ENCODE results near the gene NUDT13. TPM values are rescaled to one million over a fixed set of nuclear protein-coding genes. Genes with fewer than 3 reads are reported as not detected.

Gene NUDT13
- total and polyA plus RNA-seq, 2 of the 8 experiments (the other 6 are each of a cell fraction or from before 2014, with no cell fraction given): 1.5 to 1.9 TPM

DNA sequence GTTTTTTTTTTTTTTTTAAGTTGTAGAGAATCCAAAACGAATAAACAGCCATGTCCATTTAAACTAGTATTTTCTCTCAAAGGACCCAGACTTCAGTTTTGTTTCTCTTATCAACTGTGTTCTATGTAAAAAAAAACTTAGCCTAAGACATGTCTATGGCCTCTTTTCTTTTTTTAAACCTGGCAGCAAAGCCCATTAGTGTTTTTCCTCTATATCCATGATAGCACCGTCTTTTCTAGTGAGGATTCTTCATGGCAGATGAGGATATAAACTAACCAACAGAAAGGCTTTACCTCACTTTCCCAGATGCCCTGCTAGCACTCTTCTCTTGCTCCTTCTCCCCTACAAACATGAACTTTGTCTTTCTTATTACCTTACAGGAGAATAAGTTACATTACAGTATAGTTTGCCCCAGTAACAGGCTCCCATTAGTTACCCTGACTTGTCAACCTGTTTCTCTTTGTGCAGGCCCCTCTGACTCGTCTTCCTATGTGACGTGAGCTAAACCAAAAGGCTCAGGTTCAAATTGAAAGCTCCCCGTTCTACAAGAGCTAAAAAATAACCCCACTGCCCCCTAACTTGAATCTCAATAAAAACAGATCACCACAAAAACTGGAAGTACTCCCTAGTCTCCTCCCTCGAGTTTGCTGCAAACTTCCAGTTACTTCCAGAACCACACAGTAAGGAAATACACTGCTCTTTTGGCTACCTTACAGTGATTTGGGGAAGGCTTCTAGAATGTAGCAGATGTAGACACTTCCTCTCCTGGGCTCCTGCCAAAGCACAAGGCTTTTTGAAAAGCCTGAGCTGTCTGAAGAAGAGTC lies 33.7 kb upstream of the NUDT13 start:
- H3K4me3 ChIP-seq (ENCODE audit: extremely low read depth in 1 of 4, insufficient read depth in 2 of 4, low read depth in 3 of 4, low read length in 4 of 4): no peak overlapping the region

More for the DNA sequence above, 33.7 kb upstream of the NUDT13 start:
- no peaks in the 10 kb centered on the region for H3K27me3 ChIP-seq (replicated peaks in 1 of 4; ENCODE audit: control insufficient read depth in 3 of 4, extremely low read depth in 1 of 4, insufficient read depth in 3 of 4, low read length in 3 of 4)
- H2BK5ac ChIP-seq (ENCODE audit: low read depth, low read length): no peak overlapping the region
- no peak overlapping the region for H3K27ac ChIP-seq (ENCODE audit: low read depth, low read length)
- no peak overlapping the region for H3K4me2 ChIP-seq (ENCODE audit: insufficient read depth in 1 of 2, low read depth in 2 of 2, low read length in 2 of 2)
- no peak overlapping the region for H3K56ac ChIP-seq (replicated peaks; ENCODE audit: insufficient read length, low read depth, low read length)
- FAIRE-seq: no peak
- H4K20me1 ChIP-seq (replicated peaks in 1 of 2; ENCODE audit: control insufficient read depth in 1 of 2, insufficient read depth in 2 of 2, low read length in 2 of 2): peaks cover 0 to 2% of the 10 kb centered on the region in 2 experiments
- H4K8ac ChIP-seq (ENCODE audit: extremely low read depth, insufficient read depth, low read length): no peak overlapping the region
- POLR2A ChIA-PET (ENCODE audit: partially characterized antibody): interaction anchor here (0.6 to 2.1 kb wide), 3 partner anchors 20 to 439 kb away, joined by 3 to 17 read pairs (median 6); partner anchors contain the start of gene P4HA1
- H3K4ac ChIP-seq (replicated peaks; ENCODE audit: insufficient read length, low read depth, low read length): no peak overlapping the region
- WGBS, 2 experiments (ENCODE audit: extremely low coverage in 1 of 2, insufficient coverage in 1 of 2, insufficient read length in 1 of 2, insufficient replicate concordance in 2 of 2, low coverage in 1 of 2, low lambda C conversion rate in 2 of 2, missing lambda C conversion rate in 1 of 2): 86% methylated on average over 6 of the region's 6 CpGs; no CpG with 5 or more reads in 1 of the 2 experiments
- H4K91ac ChIP-seq (replicated peaks; ENCODE audit: insufficient read length, low read length): no peak overlapping the region
- H2BK20ac ChIP-seq (ENCODE audit: low read length): no peak overlapping the region
- peaks cover 0 to 21% of the 10 kb centered on the region in 2 experiments; a peak in 2 of 4 replicates for H3K79me2 ChIP-seq (ENCODE audit: control insufficient read depth in 1 of 2, insufficient read depth in 2 of 2, low read length in 2 of 2)
- H2AFZ ChIP-seq (ENCODE audit: low read length): no peak overlapping the region
- no peak overlapping the region for H3K9ac ChIP-seq (replicated peaks in 1 of 4; ENCODE audit: extremely low read depth in 1 of 4, low read depth in 3 of 4, low read length in 3 of 4)
- no peaks in the 10 kb centered on the region for H3K9me3 ChIP-seq (ENCODE audit: insufficient read depth in 2 of 2, low read depth in 1 of 2, low read length in 1 of 2)
- no peak overlapping the region for H3K18ac ChIP-seq (ENCODE audit: extremely low read depth, low read length)
- no peak overlapping the region for H2AK5ac ChIP-seq (ENCODE audit: low read depth, low read length)
- no peaks in the 10 kb centered on the region for H3K4me1 ChIP-seq (replicated peaks in 1 of 4; ENCODE audit: control insufficient read depth in 3 of 4, insufficient read depth in 4 of 4, low read length in 3 of 4)
- H2BK120ac ChIP-seq (replicated peaks; ENCODE audit: low read depth, low read length): no peak overlapping the region
- no peak overlapping the region for H2BK15ac ChIP-seq (ENCODE audit: low read length)
- TF ChIP-seq KDM4A (IDR thresholded peaks at IDR 0.05; ENCODE audit: low read depth, low read length, severe bottlenecking): no peak
- H3K23ac ChIP-seq (ENCODE audit: insufficient read length): no peak overlapping the region
- no peaks in the 10 kb centered on the region for H3K79me1 ChIP-seq (ENCODE audit: low read depth, low read length)
- no peak overlapping the region for H4K5ac ChIP-seq (ENCODE audit: insufficient read length, low read depth, low read length)
- no peak overlapping the region for H3K14ac ChIP-seq (ENCODE audit: insufficient read length)
- CTCF ChIA-PET (ENCODE audit: partially characterized antibody): interaction anchor here (1.1 to 1.3 kb wide), 3 partner anchors 15 to 48 kb away, joined by 3 to 6 read pairs (median 3); no protein-coding TSS in a partner anchor
- H2BK12ac ChIP-seq (ENCODE audit: low read depth, low read length): no peak overlapping the region
- H3K23me2 ChIP-seq (ENCODE audit: low read depth, low read length): no peaks in the 10 kb centered on the region
- no peak for DNase-seq (ENCODE audit: low read depth in 1 of 2, low spot score in 2 of 2)
- peaks cover 0 to 14% (median 3%) of the 10 kb centered on the region in 4 experiments; a peak in 3 of 8 replicates for H3K36me3 ChIP-seq (ENCODE audit: control insufficient read depth in 2 of 4, insufficient read depth in 4 of 4, low read length in 3 of 4)
